HCT116 (cell line): Measurements from ENCODE around the gene BSCL2. TPM values are rescaled to one million over a fixed set of nuclear protein-coding genes. Genes with fewer than 3 reads are reported as not detected.

ENCODE experiments used
- ATAC-seq: fragments of 200-7000 bp; cut with Tn5 transposase; 2 replicates; pipeline ENCODE4 v1.9.1; 2020; ENCODE audit warnings: mild to moderate bottlenecking, moderate library complexity
- BruUV-seq: library from RNA; stranded (reverse); fragments of 400-500 nt; replicated peaks from 2 replicates; lab custom pipeline; 2021; lab: Mats Ljungman, UMichigan
- CTCF ChIA-PET: fragments of 300-600 bp; sonication (Branson Sonifier 250); formaldehyde crosslinking; loops from one replicate; lab custom pipeline; 2021; ENCODE audit warnings: antibody characterized with exemption; lab: Charles Lee
- POLR2A ChIA-PET: fragments of 300-600, 350-600 bp; sonication (Branson Sonifier 250); formaldehyde crosslinking; loops from one replicate; lab custom pipeline; 2021; ENCODE audit warnings: antibody characterized with exemption; lab: Charles Lee
- RAD21 ChIA-PET, 2 experiments: fragments of 300-600 bp; sonication (Branson Sonifier 250); formaldehyde crosslinking; loops; one replicate each; lab custom pipeline; 2023; ENCODE audit warnings: low total read pairs in 2 of 2; ENCODE audit not compliant: uncharacterized antibody in 2 of 2, unreplicated experiment in 2 of 2, low non-redundant PET in 1 of 2; lab: Charles Lee
- DNase-seq: peaks from one replicate; pipeline ENCODE4 v3.0.0-alpha.2; 2010; ENCODE audit warnings: low read depth, low spot score
- H2AFZ ChIP-seq: fragments of 200-600 bp; shearing (Covaris generic), sonication (generic); 2 replicates; pipeline ENCODE4 v1.6.1; 2017; ENCODE audit warnings: low read depth, mixed run types, mixed read lengths, antibody characterized with exemption, low read length; ENCODE audit not compliant: poor library complexity, severe bottlenecking
- H3K27ac ChIP-seq: 2 replicates; pipeline ENCODE4 v1.5.1; 2012; ENCODE audit warnings: low read depth, low read length
- H3K27me3 ChIP-seq: fragments of 200-600 bp; sonication (generic); 2 replicates; pipeline ENCODE4 v1.6.1; 2016; ENCODE audit warnings: mixed run types, low read length, mixed read lengths; ENCODE audit not compliant: insufficient read depth
- H3K36me3 ChIP-seq, 2 experiments: fragments of 200-500 bp in 1 of 2; fragments of 200-600 bp in 1 of 2; sonication (Bioruptor generic) in 1 of 2; sonication (generic) in 1 of 2; 2 replicates each; pipeline versions ENCODE4 v1.5.1 to v1.6.1; 2014 to 2016; ENCODE audit warnings: low read length in 2 of 2, inconsistent platforms in 1 of 2, mixed read lengths in 1 of 2, mixed run types in 1 of 2; ENCODE audit not compliant: insufficient read depth in 2 of 2, control insufficient read depth in 1 of 2
- H3K4me1 ChIP-seq, 2 experiments: fragments of 200-600 bp in 1 of 2; sonication (generic) in 1 of 2; 2 replicates each; pipeline versions ENCODE4 v1.5.1 to v1.6.1; 2012 to 2017; ENCODE audit warnings: low read length in 2 of 2, inconsistent platforms in 1 of 2, mild to moderate bottlenecking in 1 of 2, mixed read lengths in 1 of 2, mixed run types in 1 of 2, moderate library complexity in 1 of 2; ENCODE audit not compliant: insufficient read depth in 2 of 2, control insufficient read depth in 1 of 2
- H3K4me2 ChIP-seq: fragments of 200-600 bp; sonication (generic); 2 replicates; pipeline ENCODE4 v1.6.1; 2017; ENCODE audit warnings: mixed run types, low read length, mixed read lengths
- H3K4me3 ChIP-seq, 2 experiments: fragments of 200-600 bp in 1 of 2; sonication (generic) in 1 of 2; replicated peaks in 1 of 2; 2 replicates each; pipeline ENCODE4 v1.5.1; 2011 to 2016; ENCODE audit warnings: low read length in 2 of 2, control low read depth in 1 of 2, low read depth in 1 of 2, mild to moderate bottlenecking in 1 of 2, mixed read lengths in 1 of 2, mixed run types in 1 of 2
- H3K79me2 ChIP-seq: fragments of 200-600 bp; sonication (generic); 2 replicates; pipeline ENCODE4 v1.6.1; 2017; ENCODE audit warnings: mild to moderate bottlenecking, mixed run types, low read length, moderate library complexity, mixed read lengths; ENCODE audit not compliant: insufficient read depth
- H3K9ac ChIP-seq: fragments of 200-600 bp; sonication (generic); 2 replicates; pipeline ENCODE4 v1.6.1; 2016; ENCODE audit warnings: low read length, mixed read lengths
- H3K9me2 ChIP-seq: fragments of 200-600 bp; sonication (generic), shearing (Covaris generic); 2 replicates; pipeline ENCODE4 v1.6.1; 2017; ENCODE audit warnings: mixed run types, mild to moderate bottlenecking, moderate library complexity; ENCODE audit not compliant: insufficient read depth
- H3K9me3 ChIP-seq, 2 experiments: fragments of 200-500 bp in 1 of 2; fragments of 200-600 bp in 1 of 2; sonication (Bioruptor generic) in 1 of 2; sonication (generic) in 1 of 2; 2 replicates each; pipeline ENCODE4 v1.6.1; 2014 to 2017; ENCODE audit warnings: low read length in 2 of 2, mixed read lengths in 2 of 2, inconsistent platforms in 1 of 2, low read depth in 1 of 2, mild to moderate bottlenecking in 1 of 2, mixed run types in 1 of 2, moderate library complexity in 1 of 2; ENCODE audit not compliant: control insufficient read depth in 1 of 2, insufficient read depth in 1 of 2
- H4K20me1 ChIP-seq: fragments of 200-600 bp; sonication (generic), shearing (Covaris generic); 2 replicates; pipeline ENCODE4 v1.6.1; 2017; ENCODE audit warnings: mixed run types, mild to moderate bottlenecking, moderate library complexity; ENCODE audit not compliant: insufficient read depth
- CBX3 ChIP-seq: IDR thresholded peaks from 2 replicates; pipeline ENCODE4 v1.6.1; 2012; ENCODE audit warnings: low read depth
- ELF1 ChIP-seq: IDR thresholded peaks from 2 replicates; pipeline ENCODE4 v1.6.1; 2012; ENCODE audit warnings: low read depth, borderline replicate concordance
- EZH2 ChIP-seq: fragments of 200-600 bp; sonication (generic); IDR thresholded peaks from 2 replicates; pipeline ENCODE4 v1.6.1; 2017; ENCODE audit warnings: antibody characterized with exemption, mixed run types
- JUND ChIP-seq: IDR thresholded peaks from 2 replicates; pipeline ENCODE4 v1.6.1; 2012
- POLR2A ChIP-seq: IDR thresholded peaks from 2 replicates; pipeline ENCODE4 v1.7.0; 2011; ENCODE audit warnings: borderline replicate concordance; ENCODE audit not compliant: insufficient read depth, insufficient read length; ENCODE audit errors: extremely low read depth
- POLR2AphosphoS5 ChIP-seq: IDR thresholded peaks from 2 replicates; pipeline ENCODE4 v1.6.1; 2011; ENCODE audit warnings: mild to moderate bottlenecking, low read depth, low read length, moderate library complexity
- RAD21 ChIP-seq: IDR thresholded peaks from 2 replicates; pipeline ENCODE4 v1.6.1; 2012; ENCODE audit warnings: low read depth, mild to moderate bottlenecking
- SIN3A ChIP-seq: IDR thresholded peaks from 2 replicates; pipeline ENCODE4 v1.6.1; 2012; ENCODE audit warnings: low read depth
- SRF ChIP-seq: IDR thresholded peaks from 2 replicates; pipeline ENCODE4 v1.6.1; 2012; ENCODE audit warnings: low read depth
- YY1 ChIP-seq: IDR thresholded peaks from 2 replicates; pipeline ENCODE4 v1.6.1; 2011; ENCODE audit warnings: low read length, low read depth, moderate library complexity, mild to moderate bottlenecking; ENCODE audit not compliant: insufficient replicate concordance; ENCODE audit errors: extremely low read depth
- ZFX ChIP-seq: fragments of 450-650 bp; IDR thresholded peaks from 2 replicates; pipeline ENCODE4 v1.6.1; 2017
- ZNF274 ChIP-seq: fragments of 200-500 bp; sonication (Bioruptor generic); IDR thresholded peaks from 2 replicates; pipeline ENCODE4 v1.6.1; 2014; ENCODE audit warnings: mild to moderate bottlenecking, low read depth, low read length, inconsistent platforms
- intact Hi-C: fragments of 100-400 bp; cut with micrococcal nuclease; formaldehyde crosslinking; loops from 2 replicates; pipeline ENCODE4 v1.10.0; 2022
- total RNA-seq: library from RNA; stranded (reverse); gene quantifications from one replicate; pipeline ENCODE4 v1.2.1, GENCODE V29; 2021; ENCODE audit not compliant: unreplicated experiment
- TF ChIP-seq, protein P1 (sequence below): IDR thresholded peaks from 2 replicates; pipeline ENCODE4 v1.6.1; 2012

Gene BSCL2
- total RNA-seq, 1 experiment from 2014 or later: 62.0 TPM

DNA sequence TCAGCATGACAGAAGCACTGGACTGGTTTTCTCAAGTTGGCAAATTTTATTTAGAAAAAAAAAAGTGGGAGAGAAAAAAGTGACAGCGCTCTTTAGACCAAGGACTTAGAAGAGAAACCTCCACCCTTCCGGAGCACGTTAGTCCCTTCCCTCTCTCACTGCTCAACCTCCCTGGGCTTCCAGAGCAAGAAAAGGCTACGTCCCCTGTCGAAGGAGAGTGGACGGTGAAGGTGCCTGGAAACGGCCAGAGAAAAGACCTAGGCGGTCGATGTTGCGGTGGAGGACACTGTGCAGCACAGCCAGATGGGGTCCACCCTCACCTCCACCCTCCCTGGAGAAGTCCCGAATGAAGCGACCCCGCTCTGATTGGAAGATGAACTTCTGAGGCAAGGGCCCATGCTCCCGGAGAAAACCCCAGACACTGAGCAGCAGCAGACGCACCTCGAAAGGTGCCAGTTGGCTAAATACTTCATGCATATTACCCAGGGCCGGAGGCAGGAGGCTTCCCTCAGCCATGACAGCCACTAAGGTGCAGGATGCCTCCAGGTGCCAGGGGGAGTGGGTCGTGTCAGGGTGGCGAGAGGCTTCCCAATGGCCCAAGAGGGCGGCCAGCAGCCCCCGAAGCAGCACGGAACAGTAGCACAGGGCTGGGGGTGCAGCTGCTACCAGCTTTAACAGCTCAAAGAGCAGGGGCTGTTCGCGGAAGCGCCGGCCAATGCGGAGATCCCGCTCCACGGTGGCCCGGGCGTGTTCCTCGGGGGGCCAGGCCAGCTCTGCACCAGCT, 60.2 kb downstream of the BSCL2 start:
- no peaks in the 10 kb centered on the region for H3K9me2 ChIP-seq

DNA sequence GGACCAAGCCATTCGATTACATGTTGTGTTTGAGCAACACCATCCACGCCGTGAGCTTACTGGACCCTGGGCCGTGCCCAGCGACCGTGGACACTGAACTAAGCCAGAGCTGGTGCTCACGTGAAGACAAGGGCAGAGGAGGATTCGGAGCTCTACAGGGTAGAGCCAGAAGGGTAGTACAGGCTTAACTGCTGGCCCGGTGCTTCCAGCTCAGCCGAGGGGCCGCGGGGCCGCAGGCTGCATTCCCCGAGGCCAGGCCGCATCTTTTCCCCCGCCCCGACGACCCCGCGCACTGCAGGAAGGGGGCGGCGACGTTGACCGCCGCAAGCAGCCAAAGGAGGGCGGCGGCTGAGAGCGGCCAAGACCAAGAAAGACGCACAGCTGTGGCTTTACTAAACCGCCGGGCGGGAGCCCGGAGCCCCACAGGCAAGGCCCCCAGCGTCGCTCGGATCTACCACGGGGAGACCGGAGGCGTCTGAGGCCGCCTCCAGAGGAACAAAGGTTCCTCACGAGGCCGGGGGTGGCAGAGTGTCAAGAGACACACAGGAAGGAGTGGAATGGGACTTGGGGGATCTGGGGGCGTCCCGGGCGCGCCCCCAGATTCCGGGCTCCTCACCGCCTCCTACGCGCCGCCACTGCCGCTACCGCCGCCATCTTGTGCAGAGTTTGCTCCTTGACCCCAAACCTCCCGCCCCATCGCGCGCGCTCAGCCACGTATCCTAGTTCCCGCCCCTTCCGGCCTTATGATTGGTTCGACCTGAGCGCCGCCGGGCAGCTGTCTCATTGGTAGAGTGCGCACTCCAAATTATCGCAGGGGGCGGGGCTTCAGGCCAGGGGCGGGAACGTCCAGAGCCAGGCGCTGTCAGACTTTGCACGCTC, 61.0 kb downstream of the BSCL2 start, which contains the start of gene GANAB:
TSS of gene GANAB (minus strand) at position 668 of the 879 bp plus-strand sequence. CDS start at position 654, 14 bp downstream.
- H3K9me2 ChIP-seq: no peaks in the 10 kb centered on the region
- peak within 1 kb of the TSS; percentile 96 to 100 for H3K4me3 ChIP-seq
- intact Hi-C loops: loop anchor here (5.0 kb wide), 1 partner anchor 34 kb away; the partner anchor contains the start of genes EML3 and ROM1
- H3K9me3 ChIP-seq: no peaks in the 10 kb centered on the region
- H2AFZ ChIP-seq: no peak within 1 kb of the TSS
- H3K36me3 ChIP-seq: peaks cover 10 to 22% of the 10 kb centered on the region in 2 experiments; a peak in 3 of 4 replicates
- CTCF ChIA-PET: interaction anchor here (1.6 kb wide), 1 partner anchor 221 kb away, joined by 4 read pairs; no protein-coding TSS in a partner anchor
- ATAC-seq (peak; percentile 97), DNase-seq (peak; percentile 88)
- RAD21 ChIA-PET: interaction anchor here in 1 of 2 experiments (0.6 kb wide), 1 partner anchor 248 kb away, joined by 3 read pairs; no protein-coding TSS in a partner anchor
- POLR2A ChIA-PET: interaction anchor here (0.8 to 14.1 kb wide), 5 partner anchors 9 to 195 kb away, joined by 3 to 195 read pairs (median 5); partner anchors contain the start of genes B3GAT3, C11orf98 and CSKMT
- H4K20me1 ChIP-seq: no peaks in the 10 kb centered on the region
- TSS peak; percentile 54 for BruUV-seq
- H3K79me2 ChIP-seq: peaks cover 65% of the 10 kb centered on the region
- H3K4me2 ChIP-seq: peak within 1 kb of the TSS; percentile 84
- peak within 1 kb of the TSS; percentile 92 for H3K27ac ChIP-seq
- H3K4me1 ChIP-seq: peaks cover 5 to 20% of the 10 kb centered on the region in 2 experiments; a peak in 3 of 4 replicates
- no peaks in the 10 kb centered on the region for H3K27me3 ChIP-seq
- H3K9ac ChIP-seq: peak within 1 kb of the TSS; percentile 99
- TF ChIP-seq POLR2AphosphoS5 (peak; percentile 98), SIN3A (peak; percentile 84), JUND (peak; percentile 21; the same call in 1 of the 2 replicates), ELF1 (no peak), POLR2A (peak; percentile 83), YY1 (peak; percentile 98), ZFX (peak; percentile 95), CBX3 (no peak), SRF (no peak; the same call in 1 of the 2 replicates), EZH2 (no peak), ZNF274 (no peak)
- TF ChIP-seq, protein P1, sequence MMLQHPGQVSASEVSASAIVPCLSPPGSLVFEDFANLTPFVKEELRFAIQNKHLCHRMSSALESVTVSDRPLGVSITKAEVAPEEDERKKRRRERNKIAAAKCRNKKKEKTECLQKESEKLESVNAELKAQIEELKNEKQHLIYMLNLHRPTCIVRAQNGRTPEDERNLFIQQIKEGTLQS: no peak

More for the DNA sequence above, 60.2 kb downstream of the BSCL2 start:
- TF ChIP-seq RAD21: no peak
- intact Hi-C loops: loop anchor here (5.0 kb wide), 1 partner anchor 35 kb away; the partner anchor contains the start of genes EML3 and ROM1
- Histone ChIP-seq H3K4me3 (no peak overlapping the region), H3K79me2 (peaks cover 65% of the 10 kb centered on the region), H3K9me3 (no peaks in the 10 kb centered on the region), H3K9ac (no peak overlapping the region), H3K4me1 (peaks cover 11 to 24% of the 10 kb centered on the region in 2 experiments), H2AFZ (no peak overlapping the region), H3K36me3 (peaks cover 10 to 22% of the 10 kb centered on the region in 2 experiments; a peak in 3 of 4 replicates), H3K27me3 (no peaks in the 10 kb centered on the region), H4K20me1 (no peaks in the 10 kb centered on the region), H3K4me2 (peak overlapping the region; percentile 84), H3K27ac (peak overlapping the region; percentile 41; the same call in 1 of the 2 replicates)
- BruUV-seq: no TSS peak
- ChIA-PET CTCF (interaction anchor here (1.6 kb wide), 1 partner anchor 222 kb away, joined by 4 read pairs; no protein-coding TSS in a partner anchor), POLR2A (interaction anchor here (0.8 to 14.1 kb wide), 5 partner anchors 8 to 194 kb away, joined by 3 to 195 read pairs (median 5); partner anchors contain the start of genes B3GAT3, C11orf98 and CSKMT), RAD21 (interaction anchor here in 1 of 2 experiments (0.6 kb wide), 1 partner anchor 247 kb away, joined by 3 read pairs; no protein-coding TSS in a partner anchor)
- ATAC-seq: peak; percentile 21
- DNase-seq: no peak
